HG02852 (cell line): Measurements from ENCODE around the gene PAPSS2.
"Not testable (repeated sequence)": the region's sequence is repeated elsewhere in the genome, so short reads cannot be mapped to it uniquely, and the experiment has no call there.

Source experiments
- ATAC-seq: cut with Tn5 transposase; IDR thresholded peaks from one replicate; pipeline ENCODE4 v1.9.1; 2021; ENCODE audit warnings: mild to moderate bottlenecking, moderate library complexity; ENCODE audit not compliant: unreplicated experiment

PAPSS2 gene

GRCh38 chr10:87702260-87702972 lies 42.7 kb downstream of the PAPSS2 start:
- ATAC-seq: no peak

- ATAC-seq: no peak
These were observed 43.3 kb downstream of the PAPSS2 start for GRCh38 chr10:87702973-87703294.

GRCh38 chr10:87703771-87704170 lies 44.1 kb downstream of the PAPSS2 start:
- no peak for ATAC-seq

DNA sequence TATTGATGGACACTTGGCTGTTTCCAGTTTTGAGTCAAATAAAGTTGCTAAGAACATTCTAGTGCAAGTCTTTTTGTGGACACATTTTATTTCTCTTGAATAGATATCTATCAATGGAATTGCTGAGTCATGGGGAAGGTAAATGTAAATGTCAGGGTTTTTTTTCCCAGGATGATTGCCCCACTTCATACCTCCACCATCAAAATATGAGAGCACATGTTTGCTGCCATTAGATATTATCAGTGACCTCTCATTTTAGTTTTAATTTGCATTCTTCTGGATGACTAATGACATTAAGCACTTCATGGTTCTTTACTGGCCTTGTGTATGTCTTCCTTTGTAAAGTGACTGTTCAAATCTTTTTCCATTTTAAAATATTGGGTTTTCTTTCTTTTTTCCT lies 45.7 kb downstream of the PAPSS2 start:
- ATAC-seq: no peak

DNA sequence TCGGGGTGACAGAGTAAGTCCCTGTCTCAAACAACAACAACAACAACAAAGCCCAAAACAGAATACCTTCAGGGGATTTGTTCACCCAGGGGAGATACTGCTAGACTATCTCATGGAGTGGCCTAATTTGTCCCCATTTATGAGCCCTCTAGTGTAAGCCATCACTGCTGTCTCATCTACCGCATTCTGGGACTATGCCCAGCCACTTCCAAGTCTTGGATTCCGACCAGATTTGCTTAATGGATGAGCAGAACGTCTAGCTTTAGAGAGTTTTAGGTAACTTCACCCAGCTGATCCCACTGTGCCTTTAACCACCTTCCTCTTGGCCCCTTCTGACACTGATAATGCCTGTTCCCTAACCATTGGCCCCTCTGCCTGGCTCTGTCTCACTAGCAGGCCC lies 47.1 kb downstream of the PAPSS2 start:
- no peak for ATAC-seq

DNA sequence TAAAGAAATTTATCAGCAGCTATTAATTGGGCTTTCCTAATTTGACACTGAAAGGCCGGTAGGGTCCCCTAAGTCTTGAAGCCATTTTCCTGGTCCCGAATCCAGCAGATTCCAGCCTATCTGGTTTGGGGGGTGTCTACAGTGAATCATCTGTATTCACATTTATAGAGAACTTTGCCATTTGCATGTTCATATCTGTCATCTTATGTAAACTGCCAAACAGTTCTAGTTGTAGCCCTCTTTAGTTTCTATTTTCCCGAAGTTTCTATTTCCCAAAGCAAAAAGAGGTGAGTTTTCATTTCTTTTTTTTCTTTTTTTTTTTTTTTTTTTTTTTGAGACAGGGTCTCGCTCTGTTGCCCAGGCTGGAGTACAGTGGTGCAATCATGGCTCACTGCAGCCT lies 47.6 kb downstream of the PAPSS2 start:
- ATAC-seq: no peak

- no peak for ATAC-seq
These were observed 53.4 kb downstream of the PAPSS2 start for GRCh38 chr10:87712913-87713616.

DNA sequence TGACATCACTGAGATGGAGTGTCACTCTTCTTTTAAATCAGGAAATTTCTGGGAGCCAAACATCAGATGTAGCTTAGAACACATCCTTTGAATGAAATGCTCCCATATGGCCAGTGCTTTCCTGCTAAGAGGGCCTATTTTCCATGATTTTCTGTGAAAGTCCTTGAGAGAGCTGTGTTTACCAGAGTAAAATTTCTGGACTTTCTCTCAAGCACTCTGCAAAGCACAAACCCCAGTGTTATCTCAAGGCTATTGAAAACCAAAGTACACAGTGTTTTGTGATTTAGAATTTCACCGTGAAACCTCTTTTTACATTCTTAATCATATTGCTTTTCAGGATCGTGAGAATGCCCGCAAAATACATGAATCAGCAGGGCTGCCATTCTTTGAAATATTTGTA lies 54.0 kb downstream of the PAPSS2 start:
- ATAC-seq: no peak

- no peak for ATAC-seq
These were observed 56.1 kb downstream of the PAPSS2 start for GRCh38 chr10:87715552-87716347.

GRCh38 chr10:87716348-87716670 lies 56.6 kb downstream of the PAPSS2 start:
- ATAC-seq: no peak

DNA sequence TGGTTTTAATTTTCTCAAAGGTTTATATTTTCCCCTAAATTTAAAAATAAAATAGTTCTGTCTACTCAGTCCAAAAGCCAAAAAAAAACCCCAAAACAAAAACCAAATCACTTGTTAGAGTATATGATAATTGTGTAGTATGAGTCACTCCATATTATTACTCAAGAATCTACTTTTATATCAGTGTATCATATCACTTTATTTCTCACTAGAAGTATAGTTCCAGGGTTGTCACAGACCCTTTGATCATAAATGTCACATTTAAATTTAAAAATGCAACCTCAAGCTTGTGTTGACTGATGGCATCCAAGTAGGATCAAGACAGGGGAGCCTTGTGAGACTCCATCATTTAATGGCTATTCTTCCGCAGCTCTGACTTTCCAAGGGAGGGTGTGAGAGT lies 61.0 kb downstream of the PAPSS2 start:
- ATAC-seq: no peak

DNA sequence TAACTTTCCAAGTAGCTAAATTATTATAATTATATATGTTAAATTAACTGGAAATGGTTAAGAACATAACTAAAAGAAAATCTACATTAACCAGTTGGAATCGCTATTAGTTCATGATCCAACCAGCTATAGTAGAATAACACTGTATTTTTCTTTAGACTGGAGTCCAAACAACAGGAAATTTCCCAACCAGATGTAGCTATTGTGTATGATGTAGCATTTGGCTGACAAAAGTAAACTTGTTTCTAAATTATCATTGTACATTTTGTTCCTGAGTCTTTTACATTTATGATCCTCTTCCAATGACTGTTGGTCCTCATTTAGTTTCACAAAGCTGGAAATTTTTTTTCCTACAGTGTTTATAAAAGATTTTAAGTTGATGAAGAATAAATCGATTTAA lies 62.1 kb downstream of the PAPSS2 start:
- no peak for ATAC-seq

DNA sequence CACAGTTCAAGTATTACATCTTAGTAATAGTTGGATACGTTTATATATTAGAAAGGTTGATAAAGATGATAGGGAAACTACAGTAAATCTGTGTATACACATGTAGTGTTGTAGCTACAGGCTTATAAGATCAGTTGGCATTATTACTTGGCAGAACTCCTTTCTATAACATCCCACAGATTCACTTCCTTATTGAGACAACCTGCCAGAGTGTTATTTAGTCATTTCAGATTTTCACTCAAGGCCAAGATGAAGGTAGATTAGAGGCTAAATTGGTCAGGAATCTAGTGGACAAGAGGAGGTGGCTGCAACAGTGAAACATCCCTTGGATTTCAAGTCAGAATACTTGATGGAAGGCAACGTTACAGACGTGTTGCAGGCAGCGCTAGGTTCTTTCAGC lies 63.0 kb downstream of the PAPSS2 start:
- no peak for ATAC-seq

GRCh38 chr10:87723500-87723899 lies 63.8 kb downstream of the PAPSS2 start:
- ATAC-seq: no peak

DNA sequence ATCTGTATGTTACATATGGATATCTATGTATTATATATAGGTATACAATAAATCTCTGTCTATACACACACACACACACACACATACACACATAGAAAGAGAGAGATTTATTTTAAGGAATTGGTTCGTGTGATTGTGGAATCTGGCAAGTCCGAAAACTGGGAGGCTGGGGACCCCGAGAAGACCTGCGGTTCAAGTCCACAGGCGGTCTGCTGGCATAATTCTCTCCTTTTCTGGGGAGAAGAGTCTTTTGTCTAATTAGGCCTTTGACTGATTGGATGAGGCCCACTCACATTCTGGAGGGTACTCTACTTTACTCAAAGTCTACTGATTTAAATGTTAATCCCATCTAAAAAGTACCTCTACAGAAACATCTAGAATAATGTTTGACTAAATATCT lies 65.1 kb downstream of the PAPSS2 start:
- no peak for ATAC-seq

DNA sequence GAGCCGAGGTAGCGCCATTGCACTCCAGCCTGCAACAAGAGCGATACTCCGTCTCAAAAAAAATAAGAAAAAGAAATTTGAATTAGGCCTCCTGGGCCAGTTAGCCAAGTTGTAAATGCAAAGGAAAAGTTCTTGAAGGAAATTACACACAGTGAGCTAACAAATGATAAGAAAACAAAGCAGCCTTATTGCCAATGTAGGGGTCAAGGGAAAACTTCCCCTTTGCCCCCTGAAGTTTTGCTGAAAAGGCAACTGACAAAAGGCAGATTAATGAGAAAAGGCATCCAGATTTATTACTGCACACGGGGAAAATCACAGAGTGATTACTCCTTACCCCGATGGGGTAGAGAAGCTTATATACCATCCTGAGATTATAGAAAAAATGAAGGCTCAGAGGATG lies 70.3 kb downstream of the PAPSS2 start:
- no peak for ATAC-seq

- ATAC-seq: no peak
These were observed 73.4 kb downstream of the PAPSS2 start for GRCh38 chr10:87733081-87733480.

- ATAC-seq: no peak
These were observed 75.5 kb downstream of the PAPSS2 start for GRCh38 chr10:87734987-87735827.

- not testable (repeated sequence) for ATAC-seq
These were observed 78.6 kb downstream of the PAPSS2 start for GRCh38 chr10:87738253-87738652.

- no peak for ATAC-seq
These were observed 80.0 kb downstream of the PAPSS2 start for GRCh38 chr10:87739703-87740102.

GRCh38 chr10:87740254-87740655 lies 80.6 kb downstream of the PAPSS2 start:
- ATAC-seq: no peak
